Measurements from ENCODE around the gene LAMB4.

LAMB4 gene

DNA sequence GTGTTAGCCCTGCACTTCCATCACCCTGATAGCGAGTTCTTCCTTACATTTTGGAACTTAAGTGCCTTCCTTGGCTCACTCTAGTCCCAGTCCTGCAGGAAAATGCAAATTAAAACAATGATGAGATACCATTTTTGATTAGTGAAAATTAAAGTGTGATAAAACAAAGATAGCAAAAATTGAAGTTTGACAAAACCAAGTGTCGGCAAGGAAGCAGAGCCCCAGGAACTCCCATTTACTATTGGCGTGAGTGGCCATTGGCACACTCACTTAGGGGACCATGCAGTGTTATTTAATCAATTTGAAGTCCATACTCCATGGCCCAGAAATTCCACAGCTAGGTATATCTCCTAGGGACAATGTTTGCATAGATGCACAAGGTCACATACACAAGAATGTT is 28.4 kb downstream of the LAMB4 start:
- TF ChIP-seq, protein P1, sequence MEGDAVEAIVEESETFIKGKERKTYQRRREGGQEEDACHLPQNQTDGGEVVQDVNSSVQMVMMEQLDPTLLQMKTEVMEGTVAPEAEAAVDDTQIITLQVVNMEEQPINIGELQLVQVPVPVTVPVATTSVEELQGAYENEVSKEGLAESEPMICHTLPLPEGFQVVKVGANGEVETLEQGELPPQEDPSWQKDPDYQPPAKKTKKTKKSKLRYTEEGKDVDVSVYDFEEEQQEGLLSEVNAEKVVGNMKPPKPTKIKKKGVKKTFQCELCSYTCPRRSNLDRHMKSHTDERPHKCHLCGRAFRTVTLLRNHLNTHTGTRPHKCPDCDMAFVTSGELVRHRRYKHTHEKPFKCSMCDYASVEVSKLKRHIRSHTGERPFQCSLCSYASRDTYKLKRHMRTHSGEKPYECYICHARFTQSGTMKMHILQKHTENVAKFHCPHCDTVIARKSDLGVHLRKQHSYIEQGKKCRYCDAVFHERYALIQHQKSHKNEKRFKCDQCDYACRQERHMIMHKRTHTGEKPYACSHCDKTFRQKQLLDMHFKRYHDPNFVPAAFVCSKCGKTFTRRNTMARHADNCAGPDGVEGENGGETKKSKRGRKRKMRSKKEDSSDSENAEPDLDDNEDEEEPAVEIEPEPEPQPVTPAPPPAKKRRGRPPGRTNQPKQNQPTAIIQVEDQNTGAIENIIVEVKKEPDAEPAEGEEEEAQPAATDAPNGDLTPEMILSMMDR (conservative IDR thresholded peaks at IDR 0.05; ENCODE audit: low read depth, low read length), result no peak
- H3K4me3 ChIP-seq (ENCODE audit: low read depth, low read length), result no peak overlapping the region
- DNase-seq (ENCODE audit: low read depth), result no peak

DNA sequence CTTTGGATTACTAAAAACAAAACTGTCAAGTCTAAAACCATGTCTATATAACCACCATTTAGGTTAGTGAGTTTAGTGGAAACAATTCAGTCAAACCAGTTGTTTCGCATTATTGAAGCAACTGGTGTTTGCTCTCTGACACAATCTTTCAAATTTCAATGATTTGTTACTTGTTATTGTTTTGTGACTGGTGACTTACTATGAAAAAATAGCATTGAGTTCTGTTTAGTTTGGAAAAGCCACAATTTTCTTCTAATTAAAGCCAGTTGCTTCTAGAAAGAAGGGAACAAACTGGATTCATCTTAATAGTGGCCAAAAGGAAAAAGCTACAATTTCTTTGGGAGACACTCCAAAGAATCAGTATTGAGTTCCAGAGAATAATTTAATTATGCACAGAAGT is 30.4 kb downstream of the LAMB4 start:
- DNase-seq (ENCODE audit: low read depth), result no peak
- H3K4me3 ChIP-seq (ENCODE audit: low read depth, low read length), result no peak overlapping the region
- TF ChIP-seq, protein P1 (conservative IDR thresholded peaks at IDR 0.05; ENCODE audit: low read depth, low read length), result no peak

DNA sequence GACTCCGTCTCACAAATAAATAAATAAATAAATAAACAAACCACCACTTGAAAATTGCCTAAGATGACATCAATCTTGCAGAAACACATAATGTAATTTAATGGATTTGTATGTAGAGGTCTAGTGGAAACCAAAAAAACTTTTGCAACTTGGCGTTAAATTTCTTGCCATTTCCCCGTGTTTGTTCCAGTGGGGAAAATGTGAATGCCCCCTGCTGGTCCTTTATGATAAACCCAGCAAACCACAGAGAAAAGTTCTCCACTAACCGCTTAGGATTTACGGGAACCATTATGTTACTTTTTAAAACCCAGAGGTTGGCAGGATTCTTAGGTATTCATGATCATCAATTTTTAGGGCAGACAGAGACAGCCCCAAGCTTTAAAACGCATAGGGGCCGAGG is 32.5 kb downstream of the LAMB4 start:
- DNase-seq (ENCODE audit: low read depth), result no peak
- TF ChIP-seq, protein P1 (conservative IDR thresholded peaks at IDR 0.05; ENCODE audit: low read depth, low read length), result peak; percentile 56
- no peak overlapping the region for H3K4me3 ChIP-seq (ENCODE audit: low read depth, low read length)

DNA sequence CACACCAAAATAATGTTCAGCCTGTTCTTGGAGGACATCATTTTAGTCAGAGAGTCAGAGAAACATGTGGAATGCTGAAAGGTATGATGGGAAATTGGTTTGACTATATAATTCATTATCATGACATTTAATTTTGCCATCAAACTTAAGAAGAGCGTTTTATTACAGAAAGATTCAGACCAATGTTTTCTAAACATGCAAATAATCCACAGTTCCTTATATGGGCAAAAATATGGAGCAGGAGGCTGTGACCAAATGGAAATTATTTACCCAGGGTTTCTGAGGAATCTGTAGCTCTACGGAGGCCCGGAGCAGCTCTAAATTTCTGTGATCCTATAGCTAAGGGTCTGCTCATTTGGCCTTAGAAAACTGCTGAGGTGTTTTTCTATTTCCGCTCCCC is 33.2 kb downstream of the LAMB4 start:
- no peak overlapping the region for H3K4me3 ChIP-seq (ENCODE audit: low read depth, low read length)
- TF ChIP-seq, protein P1 (conservative IDR thresholded peaks at IDR 0.05; ENCODE audit: low read depth, low read length), result no peak
- DNase-seq (ENCODE audit: low read depth), result no peak

DNA sequence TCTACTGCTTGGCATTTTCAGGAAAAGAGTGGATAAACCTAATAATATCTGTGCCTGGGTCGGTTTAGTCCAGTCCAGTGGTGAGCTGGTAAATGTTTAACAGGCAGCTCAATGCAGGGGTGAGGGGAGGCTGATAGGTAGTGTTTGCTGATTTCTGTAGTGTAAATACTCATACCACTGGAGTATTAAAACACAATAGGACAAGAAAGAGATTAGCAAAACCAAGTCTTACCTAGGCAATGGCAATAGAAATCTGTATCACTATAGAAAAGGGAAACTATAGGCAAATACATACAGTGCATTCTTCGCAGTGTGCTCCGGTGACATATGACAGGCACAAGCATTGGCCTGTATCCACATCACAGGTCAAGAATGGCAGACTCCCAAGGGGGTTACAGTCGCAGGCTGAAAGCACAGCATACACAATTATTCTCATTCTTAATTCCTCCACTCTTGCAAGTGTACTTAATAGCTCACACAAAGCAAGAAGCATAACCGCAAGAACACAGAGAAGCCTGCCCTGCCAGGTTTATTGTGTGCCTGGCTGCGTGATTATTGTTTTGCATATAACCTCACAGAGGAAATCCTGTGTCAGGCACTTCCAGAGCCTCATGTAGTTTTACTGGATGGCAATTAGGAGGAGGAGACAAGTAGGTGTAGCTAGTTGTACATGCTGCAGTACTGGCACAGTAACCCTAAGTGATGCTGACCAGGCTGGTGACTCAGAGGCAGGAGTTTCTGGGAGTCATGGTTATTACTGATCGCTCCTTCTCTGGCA is 35.0 kb downstream of the LAMB4 start:
- TF ChIP-seq, protein P1 (conservative IDR thresholded peaks at IDR 0.05; ENCODE audit: low read depth, low read length), result no peak
- H3K4me3 ChIP-seq (ENCODE audit: low read depth, low read length), result no peak overlapping the region
- peak; percentile 94 for DNase-seq (ENCODE audit: low read depth)

DNA sequence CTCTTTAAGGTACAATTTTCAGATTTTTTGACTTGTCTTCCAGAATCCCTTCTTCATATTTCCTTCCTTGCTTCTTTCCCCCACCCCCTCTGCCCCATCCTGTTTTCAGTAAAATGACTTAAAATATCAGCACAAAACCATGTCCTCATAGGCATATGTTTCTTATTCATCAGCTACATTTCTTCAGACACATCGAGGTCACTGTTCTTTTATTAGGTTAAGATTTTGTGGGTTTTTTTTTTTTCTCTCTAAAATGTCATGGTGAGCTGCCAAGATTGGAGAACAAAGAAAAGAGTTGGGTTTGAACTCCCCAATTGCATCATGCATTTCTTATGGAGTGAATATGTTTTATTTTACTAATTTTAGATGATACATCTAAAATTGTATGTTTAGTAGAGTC is 35.8 kb downstream of the LAMB4 start:
- no peak overlapping the region for H3K4me3 ChIP-seq (ENCODE audit: low read depth, low read length)
- DNase-seq (ENCODE audit: low read depth), result peak; percentile 95
- TF ChIP-seq, protein P1 (conservative IDR thresholded peaks at IDR 0.05; ENCODE audit: low read depth, low read length), result no peak

DNA sequence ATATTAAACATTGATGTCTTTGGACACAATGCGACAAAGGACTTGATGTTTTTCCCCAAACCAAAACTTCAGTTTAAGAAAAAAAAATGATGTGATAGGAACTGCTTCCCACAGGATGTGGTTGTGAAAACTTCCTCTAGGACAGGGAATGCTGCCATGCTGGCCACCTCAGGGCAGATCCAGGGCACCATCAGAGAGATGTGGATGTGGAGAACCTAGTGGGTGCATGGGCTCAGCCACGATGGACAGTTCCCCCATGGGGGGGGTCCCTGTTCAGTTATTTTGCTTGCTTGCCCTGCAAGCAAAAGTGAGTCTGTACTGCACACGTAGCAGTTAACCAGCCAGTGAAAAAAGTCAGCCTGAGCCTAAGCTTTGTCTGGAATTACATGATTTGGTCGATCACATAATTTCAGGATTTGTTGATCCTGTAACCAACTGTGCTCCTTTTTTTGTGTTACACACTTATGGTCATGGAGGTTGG is 36.3 kb downstream of the LAMB4 start:
- no peak overlapping the region for H3K4me3 ChIP-seq (ENCODE audit: low read depth, low read length)
- TF ChIP-seq, protein P1 (conservative IDR thresholded peaks at IDR 0.05; ENCODE audit: low read depth, low read length), result no peak

More for the DNA sequence above, 36.3 kb downstream of the LAMB4 start:
- DNase-seq (ENCODE audit: low read depth), result peak; percentile 63

Measured in choroid plexus epithelial cell (primary cell).